Activated T-helper 2 cell treated with anti-CD3 and anti-CD28 coated beads, Interferon-gamma antibody, Interleukin-2, Interleukin-4, amounts not matched to agents 10 μg/mL and 5 μg/mL and 100 μg/mL, durations not matched to agents 14 hours and 24 hours and 36 hours (primary cell): ENCODE results near the gene MRPL32. TPM values are rescaled to one million over a fixed set of nuclear protein-coding genes. Genes with fewer than 3 reads are reported as not detected.

Experiments used
- DNase-seq: peaks from one replicate; pipeline ENCODE4 v3.0.0; 2021; ENCODE audit warnings: low spot score
- H3K27ac Mint-ChIP-seq: one replicate; pipeline ENCODE4 v1.8.0; 2021; ENCODE audit warnings: mixed read lengths
- H3K27me3 Mint-ChIP-seq: one replicate; pipeline ENCODE4 v1.8.0; 2021; ENCODE audit warnings: low read depth, mixed read lengths
- H3K36me3 Mint-ChIP-seq: one replicate; pipeline ENCODE4 v1.8.0; 2021; ENCODE audit warnings: low read depth, mixed read lengths
- H3K4me1 Mint-ChIP-seq: one replicate; pipeline ENCODE4 v1.8.0; 2021; ENCODE audit warnings: low read depth, mixed read lengths
- H3K4me3 Mint-ChIP-seq: one replicate; pipeline ENCODE4 v1.8.0; 2021; ENCODE audit warnings: low read depth, mild to moderate bottlenecking, moderate library complexity, mixed read lengths
- H3K9me3 Mint-ChIP-seq: one replicate; pipeline ENCODE4 v1.8.0; 2021; ENCODE audit warnings: mixed read lengths
- intact Hi-C: fragments of 100-400 bp; cut with micrococcal nuclease; formaldehyde crosslinking; loops from one replicate; pipeline ENCODE4 v1.15.1; 2023
- total RNA-seq: library from RNA; stranded (reverse); gene quantifications from 2 replicates; pipeline ENCODE4 v1.2.3, GENCODE V29; 2022

MRPL32 gene
- total RNA-seq, 1 donor from 2014 or later = 70.0 TPM

- H3K4me1 Mint-ChIP-seq = no peaks in the 10 kb centered on the region
- no peak for DNase-seq
- H3K27me3 Mint-ChIP-seq = no peaks in the 10 kb centered on the region
- no peak overlapping the region for H3K4me3 Mint-ChIP-seq
- H3K9me3 Mint-ChIP-seq = peaks cover 17% of the 10 kb centered on the region
- H3K36me3 Mint-ChIP-seq = no peaks in the 10 kb centered on the region
- H3K27ac Mint-ChIP-seq = no peak overlapping the region
- intact Hi-C loops = no loop called here
These were observed 21.8 kb downstream of the MRPL32 start for GRCh38 chr7:42953994-42954393.

GRCh38 chr7:42956062-42956461 is 23.9 kb downstream of the MRPL32 start:
- Mint-ChIP-seq H3K36me3 (no peaks in the 10 kb centered on the region), H3K4me3 (no peak overlapping the region), H3K27ac (no peak overlapping the region), H3K9me3 (peaks cover 17% of the 10 kb centered on the region), H3K27me3 (no peaks in the 10 kb centered on the region), H3K4me1 (peaks cover 2% of the 10 kb centered on the region)
- intact Hi-C loops = no loop called here
- no peak for DNase-seq

- no peak for DNase-seq
- peaks cover 17% of the 10 kb centered on the region for H3K9me3 Mint-ChIP-seq
- H3K4me3 Mint-ChIP-seq = no peak overlapping the region
- H3K27me3 Mint-ChIP-seq = no peaks in the 10 kb centered on the region
- no peaks in the 10 kb centered on the region for H3K36me3 Mint-ChIP-seq
- intact Hi-C loops = no loop called here
- peaks cover 5% of the 10 kb centered on the region for H3K4me1 Mint-ChIP-seq
- no peak overlapping the region for H3K27ac Mint-ChIP-seq
These were observed 27.4 kb downstream of the MRPL32 start for GRCh38 chr7:42959549-42959948.

GRCh38 chr7:42960762-42961161 is 28.6 kb downstream of the MRPL32 start:
- DNase-seq = no peak
- Mint-ChIP-seq H3K9me3 (peaks cover 10% of the 10 kb centered on the region), H3K4me3 (no peak overlapping the region), H3K27ac (no peak overlapping the region), H3K27me3 (no peaks in the 10 kb centered on the region), H3K4me1 (peaks cover 13% of the 10 kb centered on the region), H3K36me3 (no peaks in the 10 kb centered on the region)
- intact Hi-C loops = no loop called here

- no peak overlapping the region for H3K4me3 Mint-ChIP-seq
- no peak for DNase-seq
- H3K27ac Mint-ChIP-seq = no peak overlapping the region
- H3K4me1 Mint-ChIP-seq = peaks cover 13% of the 10 kb centered on the region
- peaks cover 7% of the 10 kb centered on the region for H3K9me3 Mint-ChIP-seq
- no peaks in the 10 kb centered on the region for H3K27me3 Mint-ChIP-seq
- no peaks in the 10 kb centered on the region for H3K36me3 Mint-ChIP-seq
- intact Hi-C loops = no loop called here
These were observed 29.0 kb downstream of the MRPL32 start for GRCh38 chr7:42961170-42961569.

- no peak overlapping the region for H3K4me3 Mint-ChIP-seq
- H3K4me1 Mint-ChIP-seq = peaks cover 13% of the 10 kb centered on the region
- no peaks in the 10 kb centered on the region for H3K9me3 Mint-ChIP-seq
- no peaks in the 10 kb centered on the region for H3K27me3 Mint-ChIP-seq
- H3K27ac Mint-ChIP-seq = no peak overlapping the region
- no peak for DNase-seq
- intact Hi-C loops = no loop called here
- no peaks in the 10 kb centered on the region for H3K36me3 Mint-ChIP-seq
These were observed 32.1 kb downstream of the MRPL32 start for GRCh38 chr7:42964293-42964692.

- intact Hi-C loops = no loop called here
- no peak overlapping the region for H3K27ac Mint-ChIP-seq
- no peak overlapping the region for H3K4me3 Mint-ChIP-seq
- peaks cover 13% of the 10 kb centered on the region for H3K4me1 Mint-ChIP-seq
- no peaks in the 10 kb centered on the region for H3K27me3 Mint-ChIP-seq
- no peak for DNase-seq
- H3K9me3 Mint-ChIP-seq = no peaks in the 10 kb centered on the region
- H3K36me3 Mint-ChIP-seq = no peaks in the 10 kb centered on the region
These were observed 33.0 kb downstream of the MRPL32 start for GRCh38 chr7:42964849-42965805.

- DNase-seq = no peak
These were observed 35.2 kb downstream of the MRPL32 start for GRCh38 chr7:42967391-42967790.

GRCh38 chr7:42972699-42973500 is 40.7 kb downstream of the MRPL32 start:
- no peak for DNase-seq
- intact Hi-C loops = no loop called here
- Mint-ChIP-seq H3K27me3 (peaks cover 4% of the 10 kb centered on the region), H3K4me1 (no peaks in the 10 kb centered on the region), H3K36me3 (no peaks in the 10 kb centered on the region), H3K27ac (no peak overlapping the region), H3K4me3 (no peak overlapping the region), H3K9me3 (no peaks in the 10 kb centered on the region)

More at GRCh38 chr7:42967391-42967790, 35.2 kb downstream of the MRPL32 start:
- Mint-ChIP-seq H3K27ac (no peak overlapping the region), H3K36me3 (no peaks in the 10 kb centered on the region), H3K4me3 (no peak overlapping the region), H3K4me1 (peaks cover 9% of the 10 kb centered on the region), H3K27me3 (no peaks in the 10 kb centered on the region), H3K9me3 (no peaks in the 10 kb centered on the region)
- intact Hi-C loops = no loop called here

- H3K27ac Mint-ChIP-seq = no peak overlapping the region
- H3K36me3 Mint-ChIP-seq = no peaks in the 10 kb centered on the region
- no peak for DNase-seq
- intact Hi-C loops = no loop called here
- H3K4me1 Mint-ChIP-seq = no peaks in the 10 kb centered on the region
- H3K9me3 Mint-ChIP-seq = no peaks in the 10 kb centered on the region
- peaks cover 9% of the 10 kb centered on the region for H3K27me3 Mint-ChIP-seq
- H3K4me3 Mint-ChIP-seq = no peak overlapping the region
These were observed 44.2 kb downstream of the MRPL32 start for GRCh38 chr7:42976371-42976770.

- H3K27ac Mint-ChIP-seq = no peak overlapping the region
- intact Hi-C loops = no loop called here
- H3K4me1 Mint-ChIP-seq = no peaks in the 10 kb centered on the region
- no peaks in the 10 kb centered on the region for H3K36me3 Mint-ChIP-seq
- no peak overlapping the region for H3K4me3 Mint-ChIP-seq
- H3K27me3 Mint-ChIP-seq = peaks cover 9% of the 10 kb centered on the region
- DNase-seq = no peak
- no peaks in the 10 kb centered on the region for H3K9me3 Mint-ChIP-seq
These were observed 46.3 kb downstream of the MRPL32 start for GRCh38 chr7:42978496-42978895.

GRCh38 chr7:42980084-42980483 is 47.9 kb downstream of the MRPL32 start:
- no peak for DNase-seq
- H3K27me3 Mint-ChIP-seq = peaks cover 7% of the 10 kb centered on the region
- no peak overlapping the region for H3K27ac Mint-ChIP-seq
- intact Hi-C loops = no loop called here
- H3K9me3 Mint-ChIP-seq = peaks cover 8% of the 10 kb centered on the region
- H3K4me1 Mint-ChIP-seq = no peaks in the 10 kb centered on the region
- H3K36me3 Mint-ChIP-seq = no peaks in the 10 kb centered on the region
- H3K4me3 Mint-ChIP-seq = no peak overlapping the region

- intact Hi-C loops = no loop called here
- peaks cover 8% of the 10 kb centered on the region for H3K9me3 Mint-ChIP-seq
- no peak for DNase-seq
- no peaks in the 10 kb centered on the region for H3K4me1 Mint-ChIP-seq
- H3K36me3 Mint-ChIP-seq = no peaks in the 10 kb centered on the region
- H3K27me3 Mint-ChIP-seq = peaks cover 7% of the 10 kb centered on the region
- no peak overlapping the region for H3K4me3 Mint-ChIP-seq
- H3K27ac Mint-ChIP-seq = no peak overlapping the region
These were observed 48.3 kb downstream of the MRPL32 start for GRCh38 chr7:42980514-42980913.
